Upper lobe of left lung (tissue), 6 donors: ENCODE measurements around the gene PLPPR1. TPM values are rescaled to one million over a fixed set of nuclear protein-coding genes. Genes with fewer than 3 reads are reported as not detected.

Source experiments
- ATAC-seq, 2 donors: fragments of 200-7000 bp; cut with Tn5 transposase; one replicate each; pipeline ENCODE4 v1.9.1; 2022; ENCODE audit warnings: mild to moderate bottlenecking in 2 of 2, moderate library complexity in 2 of 2; ENCODE audit not compliant: low FRiP score in 2 of 2
- DNase-seq, 2 donors: peaks; one replicate each; pipeline ENCODE4 v3.0.0-alpha.2; 2019 to 2020
- H3K27ac ChIP-seq, 4 donors: fragments of 200-600 bp; sonication (generic); one replicate each; pipeline ENCODE4 v1.5.1; 2016 to 2019
- H3K27me3 ChIP-seq, 4 donors: fragments of 200-600 bp; sonication (generic); one replicate each; pipeline ENCODE4 v1.5.1; 2017 to 2019
- H3K36me3 ChIP-seq, 4 donors: fragments of 200-600 bp; sonication (generic); one replicate each; pipeline ENCODE4 v1.5.1; 2016 to 2019
- H3K4me1 ChIP-seq, 4 donors: fragments of 200-600 bp; sonication (generic); one replicate each; pipeline ENCODE4 v1.5.1; 2018 to 2019
- H3K4me3 ChIP-seq, 4 donors: fragments of 200-600 bp; sonication (generic); one replicate each; pipeline ENCODE4 v1.5.1; 2017 to 2019; ENCODE audit warnings: mild to moderate bottlenecking in 2 of 4, moderate library complexity in 1 of 4
- H3K9me3 ChIP-seq, 4 donors: fragments of 200-600 bp; sonication (generic); one replicate each; pipeline ENCODE4 v1.5.1; 2018 to 2019
- CTCF ChIP-seq, 6 experiments: fragments of 450-650 bp in 4 of 6; fragments of 200-600 bp in 2 of 6; sonication (generic) in 2 of 6; IDR thresholded peaks; one replicate each; pipeline ENCODE4 v1.5.1; 2016 to 2019; ENCODE audit warnings: antibody characterized with exemption in 6 of 6
- EP300 ChIP-seq, 4 donors: sonication (generic); formaldehyde crosslinking; IDR thresholded peaks; one replicate each; pipeline ENCODE4 v1.5.1; 2017; ENCODE audit warnings: antibody characterized with exemption in 4 of 4, control low read depth in 2 of 4
- POLR2A ChIP-seq, 4 donors: fragments of 450-650 bp; IDR thresholded peaks; one replicate each; pipeline ENCODE4 v1.5.1; 2016 to 2017; ENCODE audit warnings: antibody characterized with exemption in 4 of 4, mild to moderate bottlenecking in 2 of 4
- POLR2AphosphoS5 ChIP-seq, 2 donors: sonication (generic); formaldehyde crosslinking; IDR thresholded peaks; one replicate each; pipeline ENCODE4 v1.5.1; 2017; ENCODE audit warnings: antibody characterized with exemption in 2 of 2
- WGBS, 2 donors: methylation state at CpG; one replicate each; pipeline ENCODE4 v1.1.5; 2017 to 2018; 5-methylcytosine and 5-hydroxymethylcytosine counted together
- total RNA-seq, 6 donors: library from RNA; depleted of rRNA in 4 of 6; stranded (reverse); fragments of >200 nt in 4 of 6; gene quantifications; one replicate each; pipeline versions ENCODE4 v1.1.0 to v1.2.1, GENCODE V29; 2016 to 2021
- donor health status: DM: no; HTN: no; CAD: no; lungs with moderate emphysema.
- donor health status: DM: no; HTN: yes; CAD: no; lungs with severe emphysema.

Gene PLPPR1
- total RNA-seq, result 1 to 10 TPM in 4 of 6 donors, under 1 TPM in 1, not detected in 1; 0.44 to 5.1 (median 2.7) TPM

DNA sequence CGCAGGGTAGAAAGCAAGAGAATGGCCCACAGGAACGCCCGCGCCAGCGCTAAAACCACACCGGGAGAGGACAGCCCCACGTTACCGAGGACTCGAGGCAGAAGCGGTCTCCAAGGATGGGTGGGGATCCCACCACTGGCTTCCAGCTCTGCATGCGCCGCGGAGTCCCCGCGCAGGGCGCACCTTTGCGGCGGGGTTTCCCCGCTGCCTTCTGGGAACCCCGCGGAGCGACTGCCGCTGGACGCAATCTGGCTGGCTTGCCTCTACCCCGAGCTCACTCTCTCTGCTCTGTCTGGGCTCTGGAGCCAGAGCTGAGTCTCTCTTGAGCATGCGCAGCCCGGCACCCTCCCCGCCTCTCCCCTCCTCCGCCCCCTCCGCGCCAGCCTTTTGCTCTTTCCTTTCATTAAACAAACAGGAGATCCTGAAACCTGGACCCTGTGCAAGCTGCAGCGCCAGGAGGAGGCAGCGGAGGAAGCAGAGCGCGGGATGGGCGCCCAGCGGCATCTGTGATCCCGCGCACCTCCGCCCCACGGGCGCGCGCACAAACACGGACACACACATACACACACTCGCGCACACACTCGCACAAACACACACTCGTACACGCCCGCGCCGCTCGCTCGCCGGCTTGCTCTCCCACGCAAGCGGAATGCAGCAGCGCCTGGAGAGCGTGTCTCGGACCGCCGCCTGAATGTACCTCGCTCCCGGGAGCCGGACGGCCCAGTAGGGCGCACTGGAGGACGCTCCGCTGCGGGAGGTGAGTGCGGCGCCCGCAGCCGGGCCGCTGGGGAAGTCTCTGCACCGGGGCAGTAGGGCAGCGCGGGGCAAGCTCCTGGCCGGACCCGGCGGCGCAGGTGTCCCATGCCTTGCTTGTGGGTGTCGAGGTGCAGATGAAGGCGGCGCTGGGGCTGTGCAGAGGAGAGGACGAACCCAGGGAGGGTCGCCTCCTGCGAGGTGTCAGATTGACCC, at the start of gene PLPPR1:
TSS of gene PLPPR1 (plus strand) at position 382 of the 969 bp plus-strand sequence.
- ATAC-seq, result peak; percentile 80 to 82
- no peak for TF ChIP-seq POLR2A (IDR thresholded peaks at IDR 0.05)
- no peak for TF ChIP-seq EP300 (IDR thresholded peaks at IDR 0.05)
- no peak for TF ChIP-seq POLR2AphosphoS5 (IDR thresholded peaks at IDR 0.05)
- TF ChIP-seq CTCF (IDR thresholded peaks at IDR 0.05), result no peak
- H3K36me3 ChIP-seq, result no peaks in the 10 kb centered on the region
- WGBS, 2 donors, result 3% methylated on average over 36 to 79 of the region's 89 CpGs
- DNase-seq, result peak; percentile 59 to 87
- H3K4me1 ChIP-seq, result peaks cover 0 to 25% (median 13%) of the 10 kb centered on the region in 4 donors
- H3K4me3 ChIP-seq, result peak within 1 kb of the TSS in 3 of 4 donors; percentile 48 to 57 (median 57)
- no peak within 1 kb of the TSS for H3K27ac ChIP-seq
- H3K27me3 ChIP-seq, result peaks cover 0 to 16% (median 3%) of the 10 kb centered on the region in 4 donors
- H3K9me3 ChIP-seq, result no peaks in the 10 kb centered on the region

DNA sequence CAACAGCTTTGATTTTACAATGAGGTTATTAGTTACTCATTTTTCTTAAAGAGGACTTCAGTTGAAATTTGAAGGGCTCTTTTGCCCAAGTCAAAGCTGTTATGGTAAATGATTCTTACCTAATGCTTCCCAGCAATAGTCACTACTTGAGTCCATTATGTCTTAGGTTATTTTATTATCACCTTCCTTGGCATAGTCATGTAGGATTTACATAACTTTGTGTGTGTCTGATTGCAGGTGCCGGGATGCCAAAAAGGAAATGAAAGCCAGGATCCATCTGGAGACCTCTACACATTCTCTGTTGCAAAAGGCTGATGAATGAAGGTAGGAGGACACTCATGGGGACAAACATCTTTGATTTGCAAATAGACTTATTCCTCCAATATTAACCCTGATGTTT, 38.8 kb upstream of the PLPPR1 start:
- Histone ChIP-seq H3K9me3 (no peaks in the 10 kb centered on the region), H3K4me1 (no peaks in the 10 kb centered on the region), H3K27me3 (no peaks in the 10 kb centered on the region), H3K4me3 (no peak overlapping the region), H3K27ac (no peak overlapping the region), H3K36me3 (no peaks in the 10 kb centered on the region)
- TF ChIP-seq EP300 (IDR thresholded peaks at IDR 0.05), result peak in 2 of 4 donors; percentile 25 to 27
- TF ChIP-seq POLR2A (IDR thresholded peaks at IDR 0.05), result no peak
- no peak for TF ChIP-seq CTCF (IDR thresholded peaks at IDR 0.05)
- no peak for TF ChIP-seq POLR2AphosphoS5 (IDR thresholded peaks at IDR 0.05)
- DNase-seq (no peak), ATAC-seq (no peak)
- 0 to 32% methylated on average over 1 of the region's 1 CpG for WGBS, 2 donors

- ATAC-seq (no peak), DNase-seq (no peak)
- no peaks in the 10 kb centered on the region for H3K36me3 ChIP-seq
- no peaks in the 10 kb centered on the region for H3K27me3 ChIP-seq
- no peaks in the 10 kb centered on the region for H3K4me1 ChIP-seq
- H3K9me3 ChIP-seq, result no peaks in the 10 kb centered on the region
- no peak overlapping the region for H3K27ac ChIP-seq
- no peak overlapping the region for H3K4me3 ChIP-seq
- 27 to 38% methylated on average over 1 of the region's 1 CpG for WGBS, 2 donors
- TF ChIP-seq POLR2AphosphoS5 (IDR thresholded peaks at IDR 0.05) (no peak), CTCF (IDR thresholded peaks at IDR 0.05) (no peak)
Measured at GRCh38 chr9:100990605-100991381, 37.7 kb upstream of the PLPPR1 start.

- Histone ChIP-seq H3K9me3 (no peaks in the 10 kb centered on the region), H3K4me3 (no peak overlapping the region), H3K36me3 (no peaks in the 10 kb centered on the region), H3K4me1 (no peaks in the 10 kb centered on the region), H3K27me3 (no peaks in the 10 kb centered on the region), H3K27ac (no peak overlapping the region)
- DNase-seq (no peak), ATAC-seq (no peak)
- WGBS, 2 donors, result 95 to 98% methylated on average over 1 of the region's 1 CpG
- no peak for TF ChIP-seq EP300 (IDR thresholded peaks at IDR 0.05)
- TF ChIP-seq POLR2A (IDR thresholded peaks at IDR 0.05), result no peak
- TF ChIP-seq POLR2AphosphoS5 (IDR thresholded peaks at IDR 0.05), result no peak
- TF ChIP-seq CTCF (IDR thresholded peaks at IDR 0.05), result no peak
Measured at GRCh38 chr9:100992632-100993031, 35.9 kb upstream of the PLPPR1 start.
